GM23338 (cell line): ENCODE measurements around the gene PABPC1L. TPM values are rescaled to one million over a fixed set of nuclear protein-coding genes. Genes with fewer than 3 reads are reported as not detected.

Experiments
- ATAC-seq: fragments of 200-7000 bp; cut with Tn5 transposase; 3 replicates; pipeline ENCODE4 v1.9.1; 2020
- DNase-seq: peaks from one replicate; pipeline ENCODE4 v3.0.0-alpha.2; 2015; ENCODE audit warnings: low spot score
- H2AFZ ChIP-seq: fragments of 200-600 bp; sonication (generic); 2 replicates; pipeline ENCODE4 v1.8.0; 2016; ENCODE audit warnings: antibody characterized with exemption, mild to moderate bottlenecking, moderate library complexity
- H3F3A ChIP-seq: fragments of 200-600 bp; sonication (generic); replicated peaks from 2 replicates; pipeline ENCODE4 v1.8.0; 2017; ENCODE audit warnings: antibody characterized with exemption, mixed run types, low read depth
- H3K27ac ChIP-seq: fragments of 200-600 bp; sonication (generic); 2 replicates; pipeline ENCODE4 v1.6.1; 2016; ENCODE audit warnings: low read depth
- H3K27me3 ChIP-seq: fragments of 200-600 bp; sonication (generic); 2 replicates; pipeline ENCODE4 v1.8.0; 2016; ENCODE audit warnings: mild to moderate bottlenecking, mixed run types, moderate library complexity; ENCODE audit not compliant: insufficient read depth
- H3K36me3 ChIP-seq: fragments of 200-600 bp; sonication (generic); 2 replicates; pipeline ENCODE4 v1.8.0; 2016; ENCODE audit warnings: mild to moderate bottlenecking; ENCODE audit not compliant: insufficient read depth
- H3K4me1 ChIP-seq: fragments of 200-600 bp; sonication (generic); 2 replicates; pipeline ENCODE4 v1.8.0; 2016; ENCODE audit warnings: mild to moderate bottlenecking, moderate library complexity; ENCODE audit not compliant: insufficient read depth
- H3K4me2 ChIP-seq: fragments of 200-600 bp; sonication (generic); 2 replicates; pipeline ENCODE4 v1.7.1; 2017; ENCODE audit warnings: mixed run types
- H3K4me3 ChIP-seq: fragments of 200-600 bp; sonication (generic); 2 replicates; pipeline ENCODE4 v1.6.1; 2016; ENCODE audit warnings: mixed run types
- H3K79me2 ChIP-seq: fragments of 200-600 bp; sonication (generic); replicated peaks from 2 replicates; pipeline ENCODE4 v1.8.0; 2017; ENCODE audit warnings: mild to moderate bottlenecking; ENCODE audit not compliant: insufficient read depth
- H3K9me2 ChIP-seq: fragments of 200-600 bp; sonication (generic); 2 replicates; pipeline ENCODE4 v1.8.0; 2017; ENCODE audit not compliant: insufficient read depth
- H4K20me1 ChIP-seq: fragments of 200-600 bp; sonication (generic); replicated peaks from 2 replicates; pipeline ENCODE4 v1.8.0; 2017; ENCODE audit warnings: mild to moderate bottlenecking; ENCODE audit not compliant: insufficient read depth
- H3K27ac Mint-ChIP-seq: 2 replicates; pipeline ENCODE4 v1.8.0; 2020; ENCODE audit warnings: inconsistent platforms, mild to moderate bottlenecking, moderate library complexity, mixed read lengths
- H3K27me3 Mint-ChIP-seq: 3 replicates; pipeline ENCODE4 v1.8.0; 2022; ENCODE audit warnings: low read depth, mild to moderate bottlenecking, moderate library complexity, mixed read lengths, inconsistent platforms; ENCODE audit not compliant: insufficient read depth, poor library complexity
- H3K36me3 Mint-ChIP-seq: 3 replicates; pipeline ENCODE4 v1.8.0; 2021; ENCODE audit warnings: low read depth, mild to moderate bottlenecking, inconsistent platforms, moderate library complexity, mixed read lengths
- H3K4me1 Mint-ChIP-seq: 3 replicates; pipeline ENCODE4 v1.8.0; 2020; ENCODE audit warnings: mild to moderate bottlenecking, inconsistent platforms, mixed read lengths
- H3K4me3 Mint-ChIP-seq: 3 replicates; pipeline ENCODE4 v1.8.0; 2021; ENCODE audit warnings: moderate library complexity, mild to moderate bottlenecking, inconsistent platforms, mixed read lengths
- H3K9me3 Mint-ChIP-seq: 3 replicates; pipeline ENCODE4 v1.8.0; 2020; ENCODE audit warnings: moderate library complexity, mild to moderate bottlenecking, inconsistent platforms, mixed read lengths
- EZH2 ChIP-seq: fragments of 200-600 bp; sonication (generic); IDR thresholded peaks from one replicate; pipeline ENCODE4 v1.8.0; 2017; ENCODE audit warnings: antibody characterized with exemption, mild to moderate bottlenecking, low read depth; ENCODE audit not compliant: unreplicated experiment
- EZH2phosphoT487 ChIP-seq: fragments of 200-600 bp; sonication (generic); IDR thresholded peaks from one replicate; pipeline ENCODE4 v1.8.1; 2018; ENCODE audit warnings: antibody characterized with exemption; ENCODE audit not compliant: unreplicated experiment
- JUNB ChIP-seq: IDR thresholded peaks from one replicate; pipeline ENCODE4 v1.6.1; 2016; ENCODE audit warnings: antibody characterized with exemption; ENCODE audit not compliant: unreplicated experiment
- POLR2AphosphoS5 ChIP-seq: IDR thresholded peaks from 2 replicates; pipeline ENCODE4 v1.6.1; 2016; ENCODE audit warnings: antibody characterized with exemption, low read depth
- STAT1 ChIP-seq: IDR thresholded peaks from one replicate; pipeline ENCODE4 v1.6.1; 2016; ENCODE audit warnings: antibody characterized with exemption; ENCODE audit not compliant: unreplicated experiment
- ZNF114 ChIP-seq: fragments of 250-450 bp; sonication (Bioruptor Pico); IDR thresholded peaks from 2 replicates; pipeline ENCODE4 v1.5.0; 2020; ENCODE audit warnings: mild to moderate bottlenecking, moderate library complexity
- ZNF331 ChIP-seq: fragments of 250-450 bp; sonication (Bioruptor Pico); IDR thresholded peaks from 2 replicates; pipeline ENCODE4 v1.5.0; 2020; ENCODE audit warnings: low read depth, mild to moderate bottlenecking, moderate library complexity
- polyA plus RNA-seq: library from polyadenylated mRNA; unstranded; fragments of >200 nt; fragmentation: Nextera tagmentation; extraction: Ambion mirVana; gene quantifications from 2 replicates; pipeline ENCODE4 v1.2.1, GENCODE V29; 2016
- total RNA-seq: library from RNA; depleted of rRNA; stranded (reverse); fragments of >200 nt; shearing (Covaris generic); gene quantifications from 2 replicates; pipeline ENCODE4 v1.2.3, GENCODE V29; 2014
- TF ChIP-seq, protein P1 (sequence below), 2 experiments: fragments of 200-600 bp in 1 of 2; sonication (generic) in 1 of 2; conservative IDR thresholded peaks; 2 replicates each; pipeline versions ENCODE4 v1.5.1 to v1.6.1; 2016 to 2017; ENCODE audit warnings: antibody characterized with exemption in 2 of 2, low read depth in 2 of 2, mild to moderate bottlenecking in 2 of 2, moderate library complexity in 1 of 2
- TF ChIP-seq, protein P2 (sequence below): fragments of 250-450 bp; sonication (Bioruptor Pico); IDR thresholded peaks from 2 replicates; pipeline ENCODE4 v1.5.0; 2020; ENCODE audit warnings: mild to moderate bottlenecking, moderate library complexity

PABPC1L gene
- total and polyA plus RNA-seq, 2 experiments from 2014 or later, result 44.4 to 49.1 TPM

DNA sequence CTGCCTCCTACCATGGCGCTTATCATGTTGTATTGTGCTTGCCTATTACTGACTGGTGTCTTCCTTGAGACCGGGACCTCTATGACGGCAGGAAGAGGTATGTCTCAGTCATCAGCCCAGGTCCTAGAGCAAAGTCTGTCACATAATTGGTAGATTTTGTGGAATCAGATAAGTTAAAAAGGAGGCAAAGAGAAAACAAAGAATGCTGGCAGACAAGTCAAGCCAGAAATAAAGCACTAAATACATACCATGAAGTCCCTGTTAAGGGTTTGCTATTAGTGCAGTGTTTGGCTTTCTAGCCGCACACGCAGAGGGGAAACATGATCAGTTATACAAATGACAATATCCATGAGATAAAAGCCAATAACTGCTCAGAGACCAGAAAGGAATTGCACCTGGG is 44.4 kb downstream of the PABPC1L start (continued):
- TF ChIP-seq, protein P1, sequence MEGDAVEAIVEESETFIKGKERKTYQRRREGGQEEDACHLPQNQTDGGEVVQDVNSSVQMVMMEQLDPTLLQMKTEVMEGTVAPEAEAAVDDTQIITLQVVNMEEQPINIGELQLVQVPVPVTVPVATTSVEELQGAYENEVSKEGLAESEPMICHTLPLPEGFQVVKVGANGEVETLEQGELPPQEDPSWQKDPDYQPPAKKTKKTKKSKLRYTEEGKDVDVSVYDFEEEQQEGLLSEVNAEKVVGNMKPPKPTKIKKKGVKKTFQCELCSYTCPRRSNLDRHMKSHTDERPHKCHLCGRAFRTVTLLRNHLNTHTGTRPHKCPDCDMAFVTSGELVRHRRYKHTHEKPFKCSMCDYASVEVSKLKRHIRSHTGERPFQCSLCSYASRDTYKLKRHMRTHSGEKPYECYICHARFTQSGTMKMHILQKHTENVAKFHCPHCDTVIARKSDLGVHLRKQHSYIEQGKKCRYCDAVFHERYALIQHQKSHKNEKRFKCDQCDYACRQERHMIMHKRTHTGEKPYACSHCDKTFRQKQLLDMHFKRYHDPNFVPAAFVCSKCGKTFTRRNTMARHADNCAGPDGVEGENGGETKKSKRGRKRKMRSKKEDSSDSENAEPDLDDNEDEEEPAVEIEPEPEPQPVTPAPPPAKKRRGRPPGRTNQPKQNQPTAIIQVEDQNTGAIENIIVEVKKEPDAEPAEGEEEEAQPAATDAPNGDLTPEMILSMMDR (conservative IDR thresholded peaks at IDR 0.05; ENCODE audit: low read depth in 2 of 2), result no peak
- TF ChIP-seq STAT1, result no peak

DNA sequence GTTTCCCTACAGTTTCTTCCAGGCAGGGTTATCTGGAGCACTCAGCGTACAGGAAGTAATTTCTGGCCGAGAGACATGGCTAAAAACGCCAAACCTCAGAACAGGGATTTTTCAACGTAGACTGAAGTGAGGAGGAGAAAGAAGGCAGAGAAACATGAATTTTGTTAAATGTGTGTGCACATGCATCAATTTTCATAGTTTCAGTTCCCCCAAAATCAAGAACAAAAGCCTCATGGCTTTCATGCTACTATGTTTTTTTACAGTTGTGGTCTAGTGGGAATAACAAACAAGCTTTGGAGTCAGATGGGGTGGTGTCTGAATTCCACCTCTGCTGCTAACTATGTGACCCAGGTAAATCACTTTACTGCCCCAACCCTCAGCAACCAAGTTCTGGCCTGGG is 45.4 kb downstream of the PABPC1L start:
- no peak overlapping the region for H3K4me3 Mint-ChIP-seq
- H3K79me2 ChIP-seq, result peaks cover 28% of the 10 kb centered on the region

More for the DNA sequence above, 45.4 kb downstream of the PABPC1L start:
- Mint-ChIP-seq H3K27me3 (peaks cover 2% of the 10 kb centered on the region), H3K4me1 (peaks cover 15% of the 10 kb centered on the region), H3K9me3 (no peaks in the 10 kb centered on the region), H3K27ac (no peak overlapping the region), H3K36me3 (peaks cover 63% of the 10 kb centered on the region)
- ATAC-seq, result no peak
- H3F3A ChIP-seq, result no peaks in the 10 kb centered on the region
- H3K4me2 ChIP-seq, result no peak overlapping the region
- H3K4me3 ChIP-seq, result no peak overlapping the region
- no peak for TF ChIP-seq ZNF114 (CRISPR knock-in tag)
- TF ChIP-seq, protein P2, sequence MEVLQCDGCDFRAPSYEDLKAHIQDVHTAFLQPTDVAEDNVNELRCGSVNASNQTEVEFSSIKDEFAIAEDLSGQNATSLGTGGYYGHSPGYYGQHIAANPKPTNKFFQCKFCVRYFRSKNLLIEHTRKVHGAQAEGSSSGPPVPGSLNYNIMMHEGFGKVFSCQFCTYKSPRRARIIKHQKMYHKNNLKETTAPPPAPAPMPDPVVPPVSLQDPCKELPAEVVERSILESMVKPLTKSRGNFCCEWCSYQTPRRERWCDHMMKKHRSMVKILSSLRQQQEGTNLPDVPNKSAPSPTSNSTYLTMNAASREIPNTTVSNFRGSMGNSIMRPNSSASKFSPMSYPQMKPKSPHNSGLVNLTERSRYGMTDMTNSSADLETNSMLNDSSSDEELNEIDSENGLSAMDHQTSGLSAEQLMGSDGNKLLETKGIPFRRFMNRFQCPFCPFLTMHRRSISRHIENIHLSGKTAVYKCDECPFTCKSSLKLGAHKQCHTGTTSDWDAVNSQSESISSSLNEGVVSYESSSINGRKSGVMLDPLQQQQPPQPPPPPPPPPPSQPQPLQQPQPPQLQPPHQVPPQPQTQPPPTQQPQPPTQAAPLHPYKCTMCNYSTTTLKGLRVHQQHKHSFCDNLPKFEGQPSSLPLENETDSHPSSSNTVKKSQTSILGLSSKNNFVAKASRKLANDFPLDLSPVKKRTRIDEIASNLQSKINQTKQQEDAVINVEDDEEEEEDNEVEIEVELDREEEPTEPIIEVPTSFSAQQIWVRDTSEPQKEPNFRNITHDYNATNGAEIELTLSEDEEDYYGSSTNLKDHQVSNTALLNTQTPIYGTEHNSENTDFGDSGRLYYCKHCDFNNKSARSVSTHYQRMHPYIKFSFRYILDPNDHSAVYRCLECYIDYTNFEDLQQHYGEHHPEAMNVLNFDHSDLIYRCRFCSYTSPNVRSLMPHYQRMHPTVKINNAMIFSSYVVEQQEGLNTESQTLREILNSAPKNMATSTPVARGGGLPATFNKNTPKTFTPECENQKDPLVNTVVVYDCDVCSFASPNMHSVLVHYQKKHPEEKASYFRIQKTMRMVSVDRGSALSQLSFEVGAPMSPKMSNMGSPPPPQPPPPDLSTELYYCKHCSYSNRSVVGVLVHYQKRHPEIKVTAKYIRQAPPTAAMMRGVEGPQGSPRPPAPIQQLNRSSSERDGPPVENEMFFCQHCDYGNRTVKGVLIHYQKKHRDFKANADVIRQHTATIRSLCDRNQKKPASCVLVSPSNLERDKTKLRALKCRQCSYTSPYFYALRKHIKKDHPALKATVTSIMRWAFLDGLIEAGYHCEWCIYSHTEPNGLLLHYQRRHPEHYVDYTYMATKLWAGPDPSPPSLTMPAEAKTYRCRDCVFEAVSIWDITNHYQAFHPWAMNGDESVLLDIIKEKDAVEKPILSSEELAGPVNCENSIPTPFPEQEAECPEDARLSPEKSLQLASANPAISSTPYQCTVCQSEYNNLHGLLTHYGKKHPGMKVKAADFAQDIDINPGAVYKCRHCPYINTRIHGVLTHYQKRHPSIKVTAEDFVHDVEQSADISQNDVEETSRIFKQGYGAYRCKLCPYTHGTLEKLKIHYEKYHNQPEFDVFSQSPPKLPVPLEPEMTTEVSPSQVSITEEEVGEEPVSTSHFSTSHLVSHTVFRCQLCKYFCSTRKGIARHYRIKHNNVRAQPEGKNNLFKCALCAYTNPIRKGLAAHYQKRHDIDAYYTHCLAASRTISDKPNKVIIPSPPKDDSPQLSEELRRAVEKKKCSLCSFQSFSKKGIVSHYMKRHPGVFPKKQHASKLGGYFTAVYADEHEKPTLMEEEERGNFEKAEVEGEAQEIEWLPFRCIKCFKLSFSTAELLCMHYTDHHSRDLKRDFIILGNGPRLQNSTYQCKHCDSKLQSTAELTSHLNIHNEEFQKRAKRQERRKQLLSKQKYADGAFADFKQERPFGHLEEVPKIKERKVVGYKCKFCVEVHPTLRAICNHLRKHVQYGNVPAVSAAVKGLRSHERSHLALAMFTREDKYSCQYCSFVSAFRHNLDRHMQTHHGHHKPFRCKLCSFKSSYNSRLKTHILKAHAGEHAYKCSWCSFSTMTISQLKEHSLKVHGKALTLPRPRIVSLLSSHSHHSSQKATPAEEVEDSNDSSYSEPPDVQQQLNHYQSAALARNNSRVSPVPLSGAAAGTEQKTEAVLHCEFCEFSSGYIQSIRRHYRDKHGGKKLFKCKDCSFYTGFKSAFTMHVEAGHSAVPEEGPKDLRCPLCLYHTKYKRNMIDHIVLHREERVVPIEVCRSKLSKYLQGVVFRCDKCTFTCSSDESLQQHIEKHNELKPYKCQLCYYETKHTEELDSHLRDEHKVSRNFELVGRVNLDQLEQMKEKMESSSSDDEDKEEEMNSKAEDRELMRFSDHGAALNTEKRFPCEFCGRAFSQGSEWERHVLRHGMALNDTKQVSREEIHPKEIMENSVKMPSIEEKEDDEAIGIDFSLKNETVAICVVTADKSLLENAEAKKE (CRISPR knock-in tag), result no peak
- TF ChIP-seq EZH2phosphoT487, result no peak
- no peak for TF ChIP-seq POLR2AphosphoS5
- no peak for TF ChIP-seq EZH2
- no peak for TF ChIP-seq JUNB
- no peak for TF ChIP-seq ZNF331 (CRISPR knock-in tag)
- TF ChIP-seq, protein P1 (conservative IDR thresholded peaks at IDR 0.05; ENCODE audit: low read depth in 2 of 2), result no peak
- no peaks in the 10 kb centered on the region for H3K27me3 ChIP-seq
- no peak for DNase-seq
- H4K20me1 ChIP-seq, result peaks cover 24% of the 10 kb centered on the region
- H3K9me2 ChIP-seq, result no peaks in the 10 kb centered on the region
- peaks cover 35% of the 10 kb centered on the region for H3K36me3 ChIP-seq
- peaks cover 13% of the 10 kb centered on the region for H3K4me1 ChIP-seq
- no peak overlapping the region for H3K27ac ChIP-seq
- H2AFZ ChIP-seq, result no peak overlapping the region
